HG03175 (cell line): ENCODE results near the gene NME2.
A peak's percentile ranks its signal among the peaks of the same experiment; 100 is the strongest.
"Not testable (repeated sequence)": the region's sequence is repeated elsewhere in the genome, so short reads cannot be mapped to it uniquely, and the experiment has no call there.

ENCODE experiments used
- ATAC-seq: cut with Tn5 transposase; IDR thresholded peaks from one replicate; pipeline ENCODE4 v1.9.1; 2021; ENCODE audit warnings: mild to moderate bottlenecking, moderate library complexity; ENCODE audit not compliant: unreplicated experiment

NME2 gene

DNA sequence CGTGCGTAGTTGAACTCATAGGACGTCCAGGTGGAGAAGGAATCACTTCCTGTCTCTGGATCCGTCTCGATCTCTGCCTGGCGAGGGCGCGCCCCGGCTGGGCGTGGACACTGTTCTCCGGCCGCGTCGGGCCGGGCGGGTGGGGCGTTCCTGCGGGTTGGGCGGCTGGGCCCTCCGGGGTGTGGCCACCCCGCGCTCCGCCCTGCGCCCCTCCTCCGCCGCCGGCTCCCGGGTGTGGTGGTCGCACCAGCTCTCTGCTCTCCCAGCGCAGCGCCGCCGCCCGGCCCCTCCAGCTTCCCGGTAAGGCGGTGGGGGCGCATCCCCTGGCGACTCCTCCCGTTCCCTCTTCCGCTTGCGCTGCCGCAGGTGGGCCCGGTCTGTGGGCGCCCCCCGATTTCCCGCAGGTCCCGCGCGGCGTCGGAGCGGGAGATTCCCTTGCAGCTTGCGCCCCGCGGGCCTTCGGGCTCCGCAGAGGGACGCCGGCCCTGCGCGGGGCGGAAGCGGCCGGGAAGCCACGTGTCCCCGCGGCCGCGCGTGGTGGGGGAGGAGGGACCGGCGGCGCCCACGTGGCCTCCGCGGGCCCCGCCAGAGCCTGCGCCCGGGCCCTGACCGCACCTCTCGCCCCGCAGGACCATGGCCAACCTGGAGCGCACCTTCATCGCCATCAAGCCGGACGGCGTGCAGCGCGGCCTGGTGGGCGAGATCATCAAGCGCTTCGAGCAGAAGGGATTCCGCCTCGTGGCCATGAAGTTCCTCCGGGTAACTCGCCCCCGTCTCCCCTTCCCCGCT, at the start of gene NME2:
Gene NME2, plus strand, starts transcription at position 214 of the 789 bp plus-strand sequence. Its CDS starts 420 bp downstream, at position 634.
- ATAC-seq: peak; percentile 90

DNA sequence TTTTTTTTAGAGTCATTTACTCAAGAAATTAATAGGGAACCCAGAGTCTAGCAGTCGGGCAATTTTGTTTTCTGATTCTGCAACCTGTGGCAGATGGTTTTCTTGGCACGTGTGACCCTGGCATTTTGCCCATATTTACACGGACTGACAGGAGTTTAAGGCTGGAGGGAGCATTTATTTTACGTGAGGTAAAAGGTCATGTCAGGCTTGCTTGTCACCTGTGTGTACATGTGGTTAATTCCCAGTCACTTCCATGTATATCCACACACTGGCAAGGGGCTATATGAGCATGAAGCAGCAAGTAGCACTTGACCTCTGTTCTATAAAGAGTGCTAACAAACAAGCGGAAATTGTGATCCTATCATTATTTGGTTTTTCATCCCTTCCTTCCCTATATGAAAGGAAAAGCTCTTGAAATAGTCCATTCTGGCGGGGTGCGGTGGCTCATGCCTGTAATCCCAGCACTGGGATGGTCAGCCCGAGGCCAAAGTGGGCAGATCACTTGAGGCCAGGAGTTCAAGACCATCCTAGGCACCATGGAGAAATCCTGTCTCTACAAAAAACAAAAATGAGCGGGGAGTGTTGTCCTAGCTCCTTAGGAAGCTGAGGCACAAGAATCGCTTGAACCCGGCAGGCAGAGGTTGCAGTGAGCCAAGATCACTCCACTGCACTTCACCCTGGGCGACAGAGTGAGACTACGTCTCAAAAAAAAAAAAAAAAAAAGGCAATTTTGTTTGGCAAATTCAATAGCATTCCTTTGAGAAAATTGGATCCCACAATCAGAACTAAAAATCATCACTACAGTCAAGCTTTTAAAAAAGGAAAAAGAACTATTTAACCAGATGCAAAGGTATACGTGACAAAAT, 47.6 kb upstream of the NME2 start:
- ATAC-seq: no peak

DNA sequence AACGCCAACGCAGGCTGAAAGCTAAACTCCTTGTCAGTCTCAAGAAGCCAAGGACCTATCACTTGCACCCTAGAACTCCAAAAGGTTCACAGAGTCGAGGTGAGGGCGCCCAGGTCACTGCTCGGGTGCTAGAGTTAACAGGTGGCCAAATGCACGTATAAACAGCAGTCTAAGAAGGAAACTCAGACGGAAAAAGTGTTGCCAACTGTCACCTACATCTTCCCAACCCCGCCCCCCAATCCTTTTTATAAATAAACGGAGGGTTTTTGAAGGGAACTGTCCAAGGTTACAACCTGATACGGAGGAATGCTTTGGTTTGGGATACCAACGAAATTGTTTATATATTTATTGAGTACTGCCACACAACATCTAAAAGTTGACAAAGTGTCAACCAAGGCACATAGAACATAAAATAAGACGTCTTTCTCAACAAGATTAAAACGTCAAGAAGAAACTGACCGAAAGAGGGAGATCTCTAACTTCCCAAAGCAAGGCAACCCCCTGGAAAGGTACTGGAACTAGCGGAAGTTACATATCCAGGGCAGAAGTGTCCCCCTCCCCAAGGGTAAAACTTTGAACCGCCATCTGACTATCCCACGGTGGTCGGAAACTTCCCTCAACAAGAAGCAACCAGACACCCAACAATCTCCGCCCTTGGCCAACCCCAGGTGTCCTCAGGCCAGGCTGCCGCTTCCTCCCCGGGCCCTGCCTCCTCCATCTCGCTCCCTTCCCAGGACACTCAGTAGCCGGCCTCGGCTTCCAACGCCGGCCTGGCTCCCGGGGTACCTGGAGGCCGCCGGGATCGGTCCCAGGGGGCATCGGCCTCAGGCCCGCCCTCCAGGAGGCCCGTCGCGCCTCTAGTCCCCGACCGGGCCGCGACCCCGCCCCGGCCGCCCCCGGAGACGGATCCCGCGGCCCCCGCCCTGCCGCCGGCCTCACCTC, 46.5 kb upstream of the NME2 start:
- peak; percentile 30 for ATAC-seq

DNA sequence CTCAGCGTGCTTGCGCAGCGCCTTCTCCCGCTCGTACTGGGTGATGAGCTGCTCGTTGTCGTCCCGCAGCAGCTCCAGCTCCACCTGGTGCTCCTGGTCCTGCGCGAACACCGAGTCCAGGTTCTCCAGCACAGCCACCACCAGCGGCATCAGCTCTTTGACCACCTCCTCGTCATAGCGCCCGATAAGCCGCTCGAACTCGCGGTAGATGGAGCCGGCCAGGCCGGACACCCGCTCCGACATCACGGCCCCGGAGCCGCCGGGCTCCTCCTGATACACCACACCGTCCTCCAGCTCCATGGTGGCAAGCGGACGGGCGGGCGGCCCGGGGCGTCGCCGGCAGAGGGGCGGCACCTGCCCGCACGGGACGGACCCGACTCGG, 45.9 kb upstream of the NME2 start:
- ATAC-seq: peak; percentile 27

DNA sequence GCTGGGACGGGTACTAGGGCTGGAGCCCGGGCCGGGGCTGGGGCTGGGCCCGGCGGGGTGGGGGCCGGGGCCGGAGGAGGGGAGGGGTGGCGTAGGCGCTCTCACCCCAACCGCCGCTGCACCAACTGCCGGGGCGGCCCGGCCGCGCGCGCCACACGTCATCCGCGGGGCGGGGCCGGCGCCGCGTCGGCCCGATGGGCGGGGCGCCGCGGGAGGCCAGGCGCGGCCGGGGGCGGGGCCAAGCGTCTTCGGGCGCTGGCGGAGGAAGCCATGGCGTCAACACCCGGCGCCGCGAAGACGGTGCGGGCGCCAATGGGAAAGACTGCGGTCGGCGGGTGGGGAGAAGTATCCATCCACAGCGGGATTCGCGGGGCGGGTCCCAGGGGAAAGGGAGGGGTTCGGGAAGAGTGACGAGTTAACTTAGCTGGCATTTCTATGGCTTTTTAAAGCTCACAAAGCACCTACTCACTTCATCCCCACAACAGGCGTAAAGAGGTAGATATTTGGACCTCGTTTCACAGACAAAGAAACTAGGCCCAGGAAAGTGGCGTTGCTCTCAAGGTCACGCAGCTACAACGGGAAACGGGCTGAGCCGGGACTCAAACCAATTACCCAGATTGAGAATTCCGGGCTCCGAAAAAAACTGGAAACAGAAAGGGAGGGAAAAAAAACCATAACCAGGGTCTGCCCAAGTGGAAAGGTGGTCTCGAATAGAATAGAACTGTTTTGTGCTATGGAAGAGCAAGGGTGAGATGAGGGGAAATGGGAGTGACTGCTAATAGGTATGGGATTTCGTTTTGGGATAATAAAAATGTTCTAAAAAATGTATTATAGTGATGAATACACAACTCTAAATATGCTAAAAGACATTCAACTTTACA, 45.2 kb upstream of the NME2 start, which contains the start of gene SPAG9:
Gene SPAG9, minus strand, starts transcription at position 130 of the 881 bp plus-strand sequence. CDS start 212 bp downstream, outside the sequence.
- ATAC-seq: peak; percentile 74

DNA sequence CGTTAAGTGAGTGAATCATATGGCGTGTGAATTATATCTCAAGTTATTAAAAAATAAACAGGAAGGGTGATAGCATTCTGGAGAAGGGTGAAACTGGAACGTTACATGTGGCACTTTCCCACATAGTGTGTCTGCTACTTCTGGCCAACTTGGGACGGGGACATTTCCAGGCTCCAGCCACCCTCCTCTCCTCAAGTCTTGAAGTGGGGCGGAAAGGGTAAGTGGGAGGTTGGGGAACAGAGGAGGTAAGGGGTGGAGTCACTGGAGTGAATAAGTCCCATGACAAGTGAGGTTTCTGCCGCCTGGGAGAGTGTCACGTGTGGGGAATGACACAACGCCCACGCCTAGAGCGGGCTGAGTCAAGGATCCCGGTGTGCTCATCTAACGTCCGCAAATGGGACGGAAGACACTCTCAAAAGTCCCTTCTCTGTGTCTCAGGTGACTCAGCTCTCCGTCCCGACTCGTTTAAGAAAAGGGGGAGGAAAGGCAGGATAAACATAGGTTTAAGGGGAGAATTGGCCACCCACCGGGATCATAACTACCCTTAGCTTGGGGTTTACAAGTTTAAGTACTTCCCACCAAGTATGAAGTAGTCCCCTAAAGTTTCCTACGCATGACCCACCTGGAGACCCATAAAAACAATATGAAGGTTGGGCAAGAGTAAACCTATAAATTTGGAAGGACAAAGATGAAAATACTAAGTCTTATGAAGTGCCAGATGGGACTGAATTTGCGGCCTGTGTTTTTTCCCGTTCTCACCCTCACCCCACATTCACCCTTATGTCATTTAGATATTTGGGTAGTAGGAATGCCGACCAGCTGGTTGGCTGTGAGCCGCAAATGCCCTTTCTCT, 44.4 kb upstream of the NME2 start:
- ATAC-seq: no peak

DNA sequence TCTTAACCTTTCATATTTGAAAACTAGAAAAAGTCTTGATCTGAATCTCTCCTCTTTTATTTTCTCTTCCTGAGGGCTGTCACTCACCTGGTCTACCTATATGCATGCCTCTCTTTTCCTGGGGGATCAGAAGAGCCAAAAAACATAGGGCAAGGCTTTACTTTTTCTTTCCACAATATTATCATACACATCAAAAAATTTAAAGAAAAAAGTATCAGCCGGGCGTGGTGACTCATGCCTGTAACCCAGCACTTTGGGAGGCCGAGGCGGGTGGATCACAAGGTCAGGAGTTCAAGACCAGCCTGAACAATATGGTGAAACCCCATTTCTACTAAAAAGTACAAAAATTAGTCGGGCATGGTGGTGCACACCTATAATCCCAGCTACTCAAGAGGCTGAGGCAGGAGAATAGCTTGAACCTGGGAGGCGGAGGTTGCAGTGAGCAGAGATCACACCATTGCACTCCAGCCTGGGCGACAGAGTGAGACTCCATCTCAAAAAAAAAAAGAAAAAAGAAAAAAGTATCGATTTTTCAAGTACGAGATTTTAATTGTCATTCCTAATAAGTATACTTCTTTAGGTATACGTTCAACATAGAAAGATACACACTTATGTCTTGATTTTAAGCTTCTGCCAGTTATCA, 43.6 kb upstream of the NME2 start:
- ATAC-seq: not testable (repeated sequence)

DNA sequence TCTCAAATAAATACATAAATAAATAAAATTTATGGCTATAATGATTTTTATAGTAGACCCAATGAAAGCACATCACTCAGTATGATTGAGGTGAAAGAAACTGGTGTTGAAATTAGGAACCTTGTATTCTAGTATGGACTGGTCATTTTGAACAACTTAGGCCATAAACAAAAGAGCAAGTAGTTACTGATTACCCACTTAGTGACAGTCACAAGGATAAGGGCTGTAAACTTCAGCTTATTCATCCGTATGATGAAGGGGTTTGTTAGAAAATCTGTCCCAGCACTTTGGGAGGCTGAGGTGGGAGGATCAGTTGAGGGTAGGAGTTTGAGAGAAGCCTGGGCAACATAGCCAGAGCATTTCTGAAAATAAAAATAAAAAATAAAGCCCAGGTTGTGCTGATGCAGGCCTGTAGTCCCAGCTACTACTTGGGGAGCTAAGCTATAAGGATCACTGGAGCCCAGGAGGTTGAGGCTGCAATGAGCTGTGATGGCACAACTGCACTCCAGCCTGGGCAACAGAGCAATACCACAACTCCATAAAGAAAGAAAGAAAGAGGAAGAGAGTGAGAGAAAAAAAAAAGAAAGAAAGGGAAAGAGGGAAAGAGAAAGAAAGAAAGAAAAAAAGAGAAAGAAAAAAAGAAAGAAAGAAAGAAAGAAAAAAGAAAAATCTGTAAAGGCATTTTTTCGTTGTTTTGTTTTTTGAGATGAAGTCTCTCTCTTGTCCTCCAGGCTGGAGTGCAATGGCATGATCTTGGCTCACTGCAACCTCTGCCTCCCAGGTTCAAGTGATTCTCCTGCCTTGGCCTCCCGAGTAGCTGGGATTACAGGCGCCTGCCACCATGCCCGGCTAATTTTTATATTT, 41.3 kb upstream of the NME2 start:
- ATAC-seq: no peak

DNA sequence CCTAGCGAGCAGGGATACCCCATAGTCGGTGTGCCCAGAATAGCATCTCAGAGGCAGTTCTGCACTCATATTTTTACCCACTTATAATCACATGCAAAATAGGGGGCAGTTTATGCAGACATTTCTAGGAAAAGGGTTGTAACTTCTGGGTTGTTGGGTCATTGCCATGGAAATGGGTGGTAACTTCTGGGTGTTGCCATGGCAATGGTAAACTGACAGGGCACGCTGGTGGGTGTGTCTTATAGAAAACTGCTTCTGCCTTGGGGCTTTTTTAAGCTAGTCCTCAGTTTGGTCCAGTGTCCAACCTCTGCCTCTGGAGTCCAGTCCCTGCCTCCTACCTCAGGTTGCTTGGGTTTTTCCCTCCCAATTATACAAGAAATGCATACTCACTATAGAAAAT, 38.1 kb upstream of the NME2 start:
- no peak for ATAC-seq

DNA sequence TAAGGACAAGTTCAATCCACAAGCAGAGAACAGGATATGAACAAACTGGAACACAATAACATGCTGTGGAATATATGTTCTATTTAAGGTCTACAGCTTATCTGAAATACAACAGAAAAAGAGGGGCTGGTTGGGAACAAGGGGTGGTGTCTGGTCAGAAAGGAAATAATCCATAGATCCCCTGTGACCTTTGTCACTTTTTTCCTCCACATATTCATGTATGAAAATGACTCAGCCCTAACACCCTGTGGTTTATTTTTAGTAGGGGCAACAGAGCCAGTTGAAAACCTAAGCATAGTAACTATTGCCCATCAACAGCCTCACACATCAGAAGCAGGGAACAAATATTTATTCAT, 33.3 kb upstream of the NME2 start:
- ATAC-seq: peak; percentile 74

DNA sequence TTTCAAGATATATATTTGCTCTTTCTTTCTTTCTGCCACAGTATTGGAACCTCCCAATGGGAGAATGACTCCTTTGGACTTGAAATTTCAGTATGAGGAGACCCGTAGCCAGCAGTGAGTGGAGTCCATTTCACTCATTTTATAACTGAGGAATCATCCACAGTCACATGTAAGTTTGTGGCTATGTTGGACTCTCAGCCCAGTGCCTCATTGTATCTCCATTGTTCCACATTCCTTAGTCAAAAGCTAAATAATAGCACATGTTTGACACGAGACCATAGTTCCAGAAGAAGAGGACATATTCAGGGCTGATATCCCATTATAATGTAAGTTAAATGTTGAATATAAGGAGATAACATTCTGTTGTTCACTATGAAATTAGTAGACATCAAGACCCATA, 32.8 kb upstream of the NME2 start:
- no peak for ATAC-seq

DNA sequence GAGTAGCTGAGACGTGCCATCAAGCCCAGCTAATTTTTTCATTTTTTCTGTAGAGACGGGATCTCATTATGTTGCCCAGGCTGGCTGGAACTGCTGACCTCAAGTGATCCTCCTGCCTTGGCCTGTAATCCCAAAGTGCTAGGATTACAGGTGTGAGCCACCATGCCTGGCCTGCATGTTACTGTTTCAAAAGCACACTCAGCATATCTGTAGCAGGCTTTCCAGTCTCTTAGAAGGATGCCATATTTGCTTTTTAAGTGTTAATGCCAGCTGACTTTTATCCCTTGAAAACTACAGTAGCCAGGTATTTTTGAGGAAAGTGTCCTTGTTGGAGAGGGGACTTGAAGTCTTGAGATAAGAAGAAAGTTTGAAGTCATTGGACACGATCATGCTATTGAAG, 30.3 kb upstream of the NME2 start:
- ATAC-seq: no peak

DNA sequence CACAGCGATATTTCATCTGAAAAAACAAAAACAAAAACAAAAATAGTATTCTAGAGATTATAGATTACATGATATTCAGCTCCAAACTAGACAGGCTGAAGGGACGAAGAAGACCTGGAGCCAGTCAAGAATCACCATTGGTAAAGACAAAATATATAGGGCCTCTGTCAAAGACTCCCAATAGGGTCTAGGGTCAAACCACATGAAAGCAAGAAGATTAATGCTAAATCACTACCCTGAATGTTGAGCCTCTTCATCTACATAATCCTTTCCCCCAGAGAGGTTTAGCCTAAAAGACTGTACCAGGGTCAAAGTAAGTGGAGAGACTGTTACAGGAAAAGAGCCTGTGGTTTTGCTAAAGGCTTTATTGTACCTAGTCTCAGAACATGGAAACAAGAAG, 23.6 kb upstream of the NME2 start:
- no peak for ATAC-seq

DNA sequence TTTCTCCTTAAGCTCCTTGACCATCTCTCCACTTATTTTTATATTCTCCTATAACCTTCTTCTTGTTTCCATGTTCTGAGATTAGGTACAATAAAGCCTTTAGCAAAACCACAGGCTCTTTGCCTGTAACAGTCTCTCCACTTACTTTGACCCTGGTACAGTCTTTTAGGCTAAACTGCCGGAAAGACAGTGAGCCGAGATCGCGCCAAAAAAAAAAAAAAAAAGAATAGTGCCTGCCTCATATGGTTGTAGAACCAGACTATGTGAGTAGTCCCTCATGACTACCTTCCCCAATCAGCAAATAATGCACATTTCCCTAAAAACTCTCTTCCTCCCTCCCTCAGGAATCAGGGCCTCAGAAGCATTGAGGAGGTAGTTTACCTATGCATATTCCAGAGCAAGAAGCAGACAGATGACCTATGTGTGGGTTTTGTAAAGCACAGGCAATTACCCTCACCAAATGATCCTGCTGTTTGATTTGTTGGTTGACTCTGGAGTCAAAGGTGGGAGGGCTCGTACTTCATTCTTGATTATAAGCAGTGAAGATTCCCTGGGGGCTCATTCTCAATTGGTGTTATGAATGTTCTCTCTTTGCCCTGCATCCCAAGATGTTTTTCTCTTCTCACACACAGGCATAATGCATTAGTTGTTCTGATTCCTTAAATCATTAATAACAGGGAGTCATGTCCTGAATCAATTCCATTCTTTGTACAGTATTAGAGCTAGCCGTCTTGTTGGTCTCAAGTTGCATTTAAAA, 21.8 kb upstream of the NME2 start:
- ATAC-seq: no peak

DNA sequence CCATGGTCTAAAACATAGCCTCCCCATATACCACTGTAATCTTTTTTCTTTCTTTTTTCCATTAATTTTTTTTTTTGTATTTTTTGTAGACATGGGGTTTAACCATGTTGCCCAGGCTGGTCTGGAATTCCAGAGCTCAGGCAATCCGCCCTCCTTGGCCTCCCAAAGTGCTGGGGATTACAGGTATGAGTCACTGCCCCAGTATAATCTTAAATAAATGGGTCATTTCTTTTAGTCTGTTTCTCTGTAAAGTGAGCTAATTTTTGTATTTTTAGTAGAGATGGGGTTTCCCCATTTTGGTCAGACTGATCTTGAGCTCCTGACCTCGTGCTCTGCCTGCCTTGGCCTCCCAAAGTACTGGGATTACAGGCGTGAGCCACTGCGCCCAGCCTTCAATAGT, 18.6 kb upstream of the NME2 start:
- ATAC-seq: no peak

DNA sequence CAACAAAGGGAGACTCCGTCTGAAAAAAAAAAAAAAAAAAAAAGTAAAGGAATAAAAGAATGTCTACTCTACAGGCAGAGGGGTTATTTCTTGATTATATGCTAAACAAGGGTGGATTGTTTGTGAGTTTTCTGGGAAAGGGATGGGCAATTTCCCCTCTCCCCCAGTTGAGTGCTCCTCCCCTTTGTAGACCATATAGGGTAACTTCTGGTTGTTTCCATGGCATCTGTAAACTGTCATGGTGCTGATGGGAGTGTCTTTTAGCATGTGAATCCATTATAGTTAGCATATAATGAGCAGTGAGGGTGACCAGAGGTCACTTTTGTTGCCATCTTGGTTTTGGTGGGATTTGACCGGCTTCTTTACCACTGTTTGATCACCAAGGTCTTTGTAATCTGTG, 17.0 kb upstream of the NME2 start:
- no peak for ATAC-seq

DNA sequence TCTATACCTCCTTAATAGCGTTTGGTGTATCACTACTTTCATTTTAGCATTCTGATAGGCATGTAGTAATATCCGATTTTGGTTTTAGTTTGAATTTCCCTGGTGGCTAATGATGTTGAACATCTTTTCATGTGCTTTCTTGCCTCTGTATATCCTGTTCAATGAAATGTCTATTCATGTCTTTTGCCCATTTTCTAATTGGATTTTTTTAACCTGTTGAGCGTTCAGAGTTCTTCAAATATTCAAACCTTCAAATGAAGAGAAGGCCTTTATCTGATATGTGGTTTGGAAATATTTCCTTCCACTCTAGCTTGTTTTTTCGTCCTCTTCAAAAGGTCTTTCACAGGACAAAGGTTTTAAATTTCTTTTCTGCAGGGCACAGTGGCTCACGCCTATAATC, 15.3 kb upstream of the NME2 start:
- no peak for ATAC-seq
